Prostate gland (tissue), 2 donors: ENCODE measurements around the gene GMEB1.

Experiments
- POLR2A ChIP-seq: fragments of 450-650 bp; IDR thresholded peaks from one replicate; pipeline ENCODE4 v1.6.1; 2016; ENCODE audit warnings: antibody characterized with exemption, mild to moderate bottlenecking
- TF ChIP-seq, protein P1 (sequence below), 4 experiments: fragments of 200-600 bp in 2 of 4; fragments of 450-650 bp in 2 of 4; sonication (generic) in 2 of 4; IDR thresholded peaks; 1 replicate in 3 of 4; 2 replicates in 1 of 4; pipeline ENCODE4 v1.5.1; 2016 to 2019; ENCODE audit warnings: antibody characterized with exemption in 4 of 4, mild to moderate bottlenecking in 2 of 4, moderate library complexity in 2 of 4

DNA sequence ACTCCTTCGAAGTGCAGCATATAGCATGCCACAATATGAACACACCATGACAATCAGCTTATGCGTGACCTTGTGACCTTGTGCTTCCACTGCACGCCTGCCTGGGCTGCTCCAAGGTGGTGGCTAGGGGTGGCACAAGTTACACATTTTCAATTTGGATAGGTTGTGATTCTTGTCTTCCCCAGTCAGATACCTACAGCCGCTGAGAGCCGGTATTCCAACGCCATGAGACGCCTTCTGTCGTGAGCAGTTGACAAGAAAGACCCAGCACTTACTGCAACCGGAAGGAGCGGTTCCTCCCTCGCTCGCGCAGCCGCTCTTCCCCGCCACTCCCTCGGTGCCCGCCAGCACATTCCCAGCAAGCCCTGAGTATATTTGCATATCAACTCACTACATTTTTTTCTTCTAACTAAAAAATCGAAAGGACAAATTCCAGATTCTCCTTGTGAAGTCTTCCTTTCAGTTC, 20.5 kb upstream of the GMEB1 start:
- TF ChIP-seq, protein P1, sequence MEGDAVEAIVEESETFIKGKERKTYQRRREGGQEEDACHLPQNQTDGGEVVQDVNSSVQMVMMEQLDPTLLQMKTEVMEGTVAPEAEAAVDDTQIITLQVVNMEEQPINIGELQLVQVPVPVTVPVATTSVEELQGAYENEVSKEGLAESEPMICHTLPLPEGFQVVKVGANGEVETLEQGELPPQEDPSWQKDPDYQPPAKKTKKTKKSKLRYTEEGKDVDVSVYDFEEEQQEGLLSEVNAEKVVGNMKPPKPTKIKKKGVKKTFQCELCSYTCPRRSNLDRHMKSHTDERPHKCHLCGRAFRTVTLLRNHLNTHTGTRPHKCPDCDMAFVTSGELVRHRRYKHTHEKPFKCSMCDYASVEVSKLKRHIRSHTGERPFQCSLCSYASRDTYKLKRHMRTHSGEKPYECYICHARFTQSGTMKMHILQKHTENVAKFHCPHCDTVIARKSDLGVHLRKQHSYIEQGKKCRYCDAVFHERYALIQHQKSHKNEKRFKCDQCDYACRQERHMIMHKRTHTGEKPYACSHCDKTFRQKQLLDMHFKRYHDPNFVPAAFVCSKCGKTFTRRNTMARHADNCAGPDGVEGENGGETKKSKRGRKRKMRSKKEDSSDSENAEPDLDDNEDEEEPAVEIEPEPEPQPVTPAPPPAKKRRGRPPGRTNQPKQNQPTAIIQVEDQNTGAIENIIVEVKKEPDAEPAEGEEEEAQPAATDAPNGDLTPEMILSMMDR (IDR thresholded peaks at IDR 0.05) = no peak
- TF ChIP-seq POLR2A = no peak
